Glutamatergic neuron (in vitro differentiated cells): ENCODE results near the gene REXO4. TPM values are rescaled to one million over a fixed set of nuclear protein-coding genes. Genes with fewer than 3 reads are reported as not detected.

Experiments
- DNase-seq: peaks from one replicate; pipeline ENCODE4 v3.0.0; 2022
- H3K27ac Mint-ChIP-seq: one replicate; pipeline ENCODE4 v1.8.0; 2020; ENCODE audit warnings: mild to moderate bottlenecking, mixed read lengths, inconsistent platforms; ENCODE audit not compliant: unreplicated experiment
- H3K27me3 Mint-ChIP-seq: one replicate; pipeline ENCODE4 v1.8.0; 2020; ENCODE audit warnings: mild to moderate bottlenecking, moderate library complexity, mixed read lengths, inconsistent platforms; ENCODE audit not compliant: unreplicated experiment
- H3K36me3 Mint-ChIP-seq: one replicate; pipeline ENCODE4 v1.8.0; 2020; ENCODE audit warnings: mild to moderate bottlenecking, mixed read lengths, inconsistent platforms; ENCODE audit not compliant: unreplicated experiment
- H3K4me1 Mint-ChIP-seq: one replicate; pipeline ENCODE4 v1.8.0; 2020; ENCODE audit warnings: mild to moderate bottlenecking, low read depth, mixed read lengths, inconsistent platforms; ENCODE audit not compliant: unreplicated experiment
- H3K4me3 Mint-ChIP-seq: one replicate; pipeline ENCODE4 v1.8.0; 2020; ENCODE audit warnings: mild to moderate bottlenecking, mixed read lengths, inconsistent platforms; ENCODE audit not compliant: unreplicated experiment
- H3K9me3 Mint-ChIP-seq: one replicate; pipeline ENCODE4 v1.8.0; 2020; ENCODE audit warnings: mild to moderate bottlenecking, moderate library complexity, mixed read lengths, inconsistent platforms; ENCODE audit not compliant: unreplicated experiment
- total RNA-seq: library from RNA; stranded (reverse); fragmentation: NEBNext Ultra II Directional; extraction: Animal tissue kit (Norgen Biotek cat#: 25700); gene quantifications from one replicate; pipeline ENCODE4 v1.2.1, GENCODE V29; 2021; ENCODE audit not compliant: unreplicated experiment
- TF ChIP-seq, protein P1 (sequence below): fragments of 200-600 bp; sonication (generic); IDR thresholded peaks from one replicate; pipeline ENCODE4 v1.5.0; 2021; ENCODE audit not compliant: partially characterized antibody, unreplicated experiment

Gene REXO4
- total RNA-seq, 1 donor from 2014 or later = 20.4 TPM

DNA sequence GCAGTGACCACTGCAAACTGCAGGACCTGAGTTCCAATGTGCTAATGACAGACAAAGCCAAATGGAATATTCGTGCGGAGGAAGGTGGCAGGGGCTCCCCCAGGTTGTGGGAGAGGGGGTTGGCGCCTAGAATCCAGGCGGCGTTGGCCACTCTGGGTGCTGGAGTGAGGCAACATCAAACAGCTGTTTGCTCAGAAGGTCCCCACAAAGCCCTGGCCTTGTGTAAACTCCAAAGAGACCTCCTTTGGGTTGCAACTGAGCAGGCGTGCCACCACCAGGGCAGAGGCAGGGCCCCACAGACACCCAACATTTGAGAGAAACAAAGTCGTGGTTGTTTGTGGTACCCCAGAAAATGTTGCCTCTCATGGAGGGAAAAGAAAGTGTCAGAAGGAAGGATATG is 27.1 kb downstream of the REXO4 start:
- H3K27me3 Mint-ChIP-seq = peaks cover 5% of the 10 kb centered on the region
- TF ChIP-seq, protein P1, sequence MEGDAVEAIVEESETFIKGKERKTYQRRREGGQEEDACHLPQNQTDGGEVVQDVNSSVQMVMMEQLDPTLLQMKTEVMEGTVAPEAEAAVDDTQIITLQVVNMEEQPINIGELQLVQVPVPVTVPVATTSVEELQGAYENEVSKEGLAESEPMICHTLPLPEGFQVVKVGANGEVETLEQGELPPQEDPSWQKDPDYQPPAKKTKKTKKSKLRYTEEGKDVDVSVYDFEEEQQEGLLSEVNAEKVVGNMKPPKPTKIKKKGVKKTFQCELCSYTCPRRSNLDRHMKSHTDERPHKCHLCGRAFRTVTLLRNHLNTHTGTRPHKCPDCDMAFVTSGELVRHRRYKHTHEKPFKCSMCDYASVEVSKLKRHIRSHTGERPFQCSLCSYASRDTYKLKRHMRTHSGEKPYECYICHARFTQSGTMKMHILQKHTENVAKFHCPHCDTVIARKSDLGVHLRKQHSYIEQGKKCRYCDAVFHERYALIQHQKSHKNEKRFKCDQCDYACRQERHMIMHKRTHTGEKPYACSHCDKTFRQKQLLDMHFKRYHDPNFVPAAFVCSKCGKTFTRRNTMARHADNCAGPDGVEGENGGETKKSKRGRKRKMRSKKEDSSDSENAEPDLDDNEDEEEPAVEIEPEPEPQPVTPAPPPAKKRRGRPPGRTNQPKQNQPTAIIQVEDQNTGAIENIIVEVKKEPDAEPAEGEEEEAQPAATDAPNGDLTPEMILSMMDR = no peak
- H3K4me1 Mint-ChIP-seq = peaks cover 2% of the 10 kb centered on the region
- no peak for DNase-seq
- no peaks in the 10 kb centered on the region for H3K36me3 Mint-ChIP-seq
- H3K27ac Mint-ChIP-seq = no peak overlapping the region
- peaks cover 2% of the 10 kb centered on the region for H3K9me3 Mint-ChIP-seq
- no peak overlapping the region for H3K4me3 Mint-ChIP-seq

DNA sequence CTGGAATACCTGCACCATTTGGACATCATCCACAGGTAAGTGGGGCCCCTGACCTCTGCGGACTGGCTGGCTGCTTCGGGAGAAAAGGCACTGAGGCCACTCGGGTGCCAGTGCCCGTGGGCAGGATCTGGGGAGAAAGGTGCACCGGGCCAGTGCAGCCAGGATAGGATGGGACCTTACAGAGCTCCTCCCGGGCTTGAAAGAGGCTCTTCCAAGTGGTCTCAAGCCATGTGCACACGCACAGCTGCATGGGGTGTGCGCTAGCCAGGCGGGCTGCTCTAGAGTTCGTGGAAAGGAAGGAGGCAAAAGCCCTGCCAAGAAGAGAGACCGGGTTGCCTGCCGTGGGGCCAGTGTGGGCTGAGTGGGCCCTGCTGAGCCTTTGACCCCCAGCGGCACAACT is 28.2 kb downstream of the REXO4 start:
- TF ChIP-seq, protein P1 = no peak
- Mint-ChIP-seq H3K27ac (no peak overlapping the region), H3K36me3 (no peaks in the 10 kb centered on the region), H3K9me3 (peaks cover 2% of the 10 kb centered on the region), H3K27me3 (peaks cover 5% of the 10 kb centered on the region), H3K4me3 (no peak overlapping the region), H3K4me1 (peaks cover 2% of the 10 kb centered on the region)
- DNase-seq = no peak

DNA sequence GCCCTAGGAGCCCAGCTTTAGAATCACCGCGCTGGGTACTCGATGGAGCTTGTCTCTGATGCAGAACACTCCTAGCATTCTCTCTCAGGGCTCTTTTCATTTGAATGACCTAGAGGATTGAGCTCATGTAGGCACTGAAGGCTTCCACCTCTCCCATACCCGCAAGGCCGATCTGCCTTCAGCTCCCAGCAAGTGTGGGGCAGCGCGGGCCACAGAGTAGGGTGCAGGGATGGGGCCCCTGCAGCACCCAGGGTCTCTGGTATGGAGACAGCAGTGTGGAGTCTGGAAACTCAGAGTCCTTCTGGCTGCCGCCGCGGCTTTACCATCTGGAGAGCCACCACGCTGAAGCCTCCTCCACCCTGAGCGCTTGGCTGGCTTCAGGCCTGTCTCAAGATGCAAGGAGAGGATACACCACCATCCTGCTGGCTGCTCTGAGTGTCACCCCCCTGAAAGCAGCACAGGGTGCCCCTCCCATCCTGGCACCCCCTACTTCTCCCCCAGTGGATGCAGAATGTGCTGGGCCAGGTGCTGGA is 28.7 kb downstream of the REXO4 start:
- no peak for DNase-seq
- H3K4me3 Mint-ChIP-seq = no peak overlapping the region
- H3K4me1 Mint-ChIP-seq = peaks cover 2% of the 10 kb centered on the region
- H3K9me3 Mint-ChIP-seq = peaks cover 2% of the 10 kb centered on the region
- no peaks in the 10 kb centered on the region for H3K36me3 Mint-ChIP-seq
- peaks cover 5% of the 10 kb centered on the region for H3K27me3 Mint-ChIP-seq
- TF ChIP-seq, protein P1 = no peak
- H3K27ac Mint-ChIP-seq = no peak overlapping the region

DNA sequence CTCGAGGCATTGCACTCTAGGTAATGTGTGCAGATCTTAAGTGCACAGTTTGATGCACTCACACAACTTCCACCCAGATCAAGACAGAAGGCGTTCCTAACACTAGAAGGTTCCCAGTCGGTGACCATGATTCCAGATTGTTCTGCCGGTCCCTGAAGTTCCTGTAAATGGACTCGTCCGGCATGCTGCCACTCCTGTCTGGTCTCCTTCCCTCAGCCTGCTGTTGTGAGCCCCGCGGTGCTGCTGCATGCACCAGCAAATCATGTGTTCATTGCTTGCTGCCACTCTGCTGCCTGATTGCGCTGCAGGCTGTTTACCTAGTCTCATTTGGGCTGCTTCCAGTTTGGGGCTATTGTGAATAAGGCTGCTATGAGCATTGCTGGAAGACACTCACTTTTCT is 30.1 kb downstream of the REXO4 start:
- Mint-ChIP-seq H3K27me3 (peaks cover 5% of the 10 kb centered on the region), H3K9me3 (peaks cover 2% of the 10 kb centered on the region), H3K27ac (no peak overlapping the region), H3K4me1 (peaks cover 2% of the 10 kb centered on the region), H3K36me3 (no peaks in the 10 kb centered on the region), H3K4me3 (no peak overlapping the region)
- TF ChIP-seq, protein P1 = no peak
- DNase-seq = no peak

DNA sequence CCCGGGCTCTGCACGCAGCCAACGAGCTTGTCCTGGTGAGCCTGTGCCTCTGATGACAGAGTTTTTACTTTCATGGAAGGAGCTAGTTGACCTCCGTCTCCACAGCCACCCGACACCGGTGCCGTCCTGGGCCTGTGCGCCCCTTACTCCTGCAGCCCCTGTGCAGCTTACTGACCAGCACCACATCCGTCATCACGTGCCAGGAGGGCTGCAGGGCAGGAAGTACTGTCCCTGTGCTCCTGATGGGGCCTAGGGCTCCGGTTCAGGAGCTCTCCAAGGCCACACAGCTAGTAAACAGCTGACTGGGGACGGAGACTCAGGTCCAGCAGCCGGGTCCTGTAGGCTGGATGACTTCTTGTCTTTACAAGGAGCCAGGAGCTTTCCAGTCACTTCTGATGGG is 31.5 kb downstream of the REXO4 start:
- H3K27me3 Mint-ChIP-seq = peaks cover 2% of the 10 kb centered on the region
- DNase-seq = no peak
- TF ChIP-seq, protein P1 = no peak
- H3K4me1 Mint-ChIP-seq = no peaks in the 10 kb centered on the region
- H3K36me3 Mint-ChIP-seq = no peaks in the 10 kb centered on the region
- H3K27ac Mint-ChIP-seq = no peak overlapping the region
- H3K4me3 Mint-ChIP-seq = no peak overlapping the region
- H3K9me3 Mint-ChIP-seq = peaks cover 2% of the 10 kb centered on the region
